Lower leg skin (tissue), 4 donors: ENCODE data around the gene CDC34. TPM values are rescaled to one million over a fixed set of nuclear protein-coding genes. Genes with fewer than 3 reads are reported as not detected.

ENCODE experiments used
- DNase-seq, 2 donors: peaks; one replicate each; pipeline ENCODE4 v3.0.0-alpha.2; 2019; ENCODE audit warnings: low spot score in 2 of 2
- H3K4me3 ChIP-seq: fragments of 200-600 bp; sonication (generic); 2 replicates; pipeline ENCODE4 v1.5.1; 2017; ENCODE audit warnings: mild to moderate bottlenecking, low read depth; ENCODE audit not compliant: poor library complexity, severe bottlenecking
- CTCF ChIP-seq, 3 donors: fragments of 450-650 bp; IDR thresholded peaks; one replicate each; pipeline ENCODE4 v1.5.1; 2016; ENCODE audit warnings: antibody characterized with exemption in 3 of 3, mild to moderate bottlenecking in 3 of 3, moderate library complexity in 2 of 3
- POLR2A ChIP-seq, 2 donors: fragments of 450-650 bp; IDR thresholded peaks; one replicate each; pipeline ENCODE4 v1.6.1; 2016 to 2017; ENCODE audit warnings: antibody characterized with exemption in 2 of 2, mild to moderate bottlenecking in 1 of 2, moderate library complexity in 1 of 2
- WGBS, 2 donors: methylation state at CpG; one replicate each; pipeline ENCODE4 v1.1.5; 2018; 5-methylcytosine and 5-hydroxymethylcytosine counted together
- intact Hi-C: fragments of 100-400 bp; cut with DNase I; formaldehyde crosslinking; loops from one replicate; pipeline ENCODE4 v1.15.0; 2023; ENCODE audit warnings: low total_unique reads
- total RNA-seq, 4 donors: library from RNA; depleted of rRNA; stranded (reverse); fragments of >200 nt; gene quantifications; one replicate each; pipeline ENCODE4 v1.1.0, GENCODE V29; 2016

The CDC34 gene
- total RNA-seq, 4 donors from 2014 or later: 129 to 214 (median 140) TPM

- no peak for DNase-seq
- no peak for TF ChIP-seq CTCF (IDR thresholded peaks at IDR 0.05)
- TF ChIP-seq POLR2A (IDR thresholded peaks at IDR 0.05): no peak
- intact Hi-C loops: no loop called here
- WGBS, 2 donors: 90 to 94% methylated on average over 14 of the region's 14 CpGs
- no peak overlapping the region for H3K4me3 ChIP-seq
Observed at GRCh38 chr19:555474-555808, 23.9 kb downstream of the CDC34 start.

GRCh38 chr19:556611-557382 is 25.2 kb downstream of the CDC34 start:
- TF ChIP-seq CTCF (IDR thresholded peaks at IDR 0.05): no peak
- no peak for TF ChIP-seq POLR2A (IDR thresholded peaks at IDR 0.05)
- 73 to 79% methylated on average over 31 of the region's 31 CpGs for WGBS, 2 donors
- intact Hi-C loops: no loop called here
- H3K4me3 ChIP-seq: no peak overlapping the region
- no peak for DNase-seq

- no peak for TF ChIP-seq POLR2A (IDR thresholded peaks at IDR 0.05)
- TF ChIP-seq CTCF (IDR thresholded peaks at IDR 0.05): no peak
- intact Hi-C loops: no loop called here
- 48 to 58% methylated on average over 14 to 20 of the region's 21 CpGs for WGBS, 2 donors
- H3K4me3 ChIP-seq: no peak overlapping the region
- no peak for DNase-seq
Observed at GRCh38 chr19:558770-559439, 27.3 kb downstream of the CDC34 start.

- intact Hi-C loops: no loop called here
- TF ChIP-seq POLR2A (IDR thresholded peaks at IDR 0.05) (no peak), CTCF (IDR thresholded peaks at IDR 0.05) (no peak)
- H3K4me3 ChIP-seq: no peak overlapping the region
- 75 to 76% methylated on average over 12 of the region's 12 CpGs for WGBS, 2 donors
- DNase-seq: no peak
Observed at GRCh38 chr19:560121-560520, 28.6 kb downstream of the CDC34 start.

- intact Hi-C loops: no loop called here
- no peak for TF ChIP-seq CTCF (IDR thresholded peaks at IDR 0.05)
- TF ChIP-seq POLR2A (IDR thresholded peaks at IDR 0.05): no peak
- WGBS, 2 donors: 36 to 48% methylated on average over 19 of the region's 19 CpGs
- no peak for DNase-seq
- no peak overlapping the region for H3K4me3 ChIP-seq
Observed at GRCh38 chr19:566403-566802, 34.8 kb downstream of the CDC34 start.
